HepG2 (cell line): Measurements from ENCODE around the gene SEC31A. TPM values are rescaled to one million over a fixed set of nuclear protein-coding genes. Genes with fewer than 3 reads are reported as not detected.

Experiments used
- ARID2 ChIP-seq: sonication (generic); formaldehyde crosslinking; IDR thresholded peaks from 2 replicates; pipeline ENCODE4 v1.8.1; 2022; ENCODE audit warnings: mild to moderate bottlenecking, missing genetic modification reagents, borderline replicate concordance
- CAMTA2 ChIP-seq: sonication (generic); formaldehyde crosslinking; IDR thresholded peaks from 2 replicates; pipeline ENCODE4 v1.4.0; 2020; ENCODE audit warnings: mild to moderate bottlenecking, missing genetic modification reagents, borderline replicate concordance
- FOSL2 ChIP-seq: sonication (generic); formaldehyde crosslinking; IDR thresholded peaks from 2 replicates; pipeline ENCODE4 v1.4.0; 2020; ENCODE audit warnings: missing genetic modification reagents
- KDM4B ChIP-seq: sonication (generic); formaldehyde crosslinking; IDR thresholded peaks from 2 replicates; pipeline ENCODE4 v1.4.0; 2020; ENCODE audit warnings: missing genetic modification reagents
- NFKB2 ChIP-seq: sonication (generic); formaldehyde crosslinking; IDR thresholded peaks from 2 replicates; pipeline ENCODE4 v1.4.0; 2020; ENCODE audit warnings: missing genetic modification reagents, borderline replicate concordance
- RFX3 ChIP-seq: IDR thresholded peaks from 2 replicates; pipeline ENCODE4 v1.6.1; 2016; ENCODE audit warnings: missing biosample characterization, missing genetic modification reagents
- THYN1 ChIP-seq: sonication (generic); formaldehyde crosslinking; IDR thresholded peaks from 2 replicates; pipeline ENCODE4 v1.8.1; 2023; ENCODE audit warnings: low read depth, mild to moderate bottlenecking, moderate library complexity, missing genetic modification reagents, borderline replicate concordance
- ZMYM2 ChIP-seq: sonication (generic); formaldehyde crosslinking; IDR thresholded peaks from 2 replicates; pipeline ENCODE4 v1.8.0; 2022; ENCODE audit warnings: mild to moderate bottlenecking, missing genetic modification reagents
- ZNF24 ChIP-seq: fragments of 450-650 bp; IDR thresholded peaks from 2 replicates; pipeline ENCODE4 v1.6.1; 2017; ENCODE audit warnings: antibody characterized with exemption, mild to moderate bottlenecking
- ZNF484 ChIP-seq: sonication (generic); formaldehyde crosslinking; IDR thresholded peaks from 2 replicates; pipeline ENCODE4 v1.5.1; 2020; ENCODE audit warnings: mild to moderate bottlenecking, low read depth, missing genetic modification reagents, borderline replicate concordance
- ZNF614 ChIP-seq: IDR thresholded peaks from 2 replicates; pipeline ENCODE4 v1.6.1; 2018; ENCODE audit warnings: missing biosample characterization, missing genetic modification reagents, inconsistent platforms, borderline replicate concordance
- ZNF678 ChIP-seq: sonication (generic); formaldehyde crosslinking; IDR thresholded peaks from 2 replicates; pipeline ENCODE4 v1.4.0; 2020; ENCODE audit warnings: mild to moderate bottlenecking, missing genetic modification reagents
- ZNF773 ChIP-seq: sonication (generic); formaldehyde crosslinking; IDR thresholded peaks from 2 replicates; pipeline ENCODE4 v1.4.0; 2020; ENCODE audit warnings: missing genetic modification reagents, borderline replicate concordance
- polyA plus RNA-seq, 8 experiments: library from polyadenylated mRNA; depleted of rRNA in 3 of 8; stranded (reverse) in 7 of 8; unstranded in 1 of 8; fragments of >200 nt; fragmentation: Illumina TruSeq in 4 of 8; extraction: Trizol in 4 of 8; gene quantifications; 2 replicates each; pipeline versions ENCODE4 v1.2.1 to v1.2.3, GENCODE V29; 2011 to 2016; ENCODE audit warnings: low read depth in 4 of 8, missing spikeins in 1 of 8, mixed read lengths in 1 of 8; ENCODE audit not compliant: insufficient read depth in 1 of 8
- total RNA-seq, 5 experiments: library from RNA; depleted of rRNA; stranded (reverse); fragments of >200 nt; fragmentation: Illumina TruSeq; extraction: Trizol; gene quantifications; 2 replicates each; pipeline ENCODE4 v1.2.3, GENCODE V29; 2016; ENCODE audit warnings: low read depth in 1 of 5
- TF ChIP-seq, protein P1 (sequence below): sonication (generic); formaldehyde crosslinking; IDR thresholded peaks from 2 replicates; pipeline ENCODE4 v1.4.0; 2020; ENCODE audit warnings: missing genetic modification reagents; ENCODE audit errors: not compliant biosample characterization
- TF ChIP-seq, protein P2 (sequence below): IDR thresholded peaks from 2 replicates; pipeline ENCODE4 v1.6.1; 2016
- TF ChIP-seq, protein P3 (sequence below): sonication (generic); formaldehyde crosslinking; IDR thresholded peaks from 2 replicates; pipeline ENCODE4 v1.5.0; 2020; ENCODE audit warnings: mild to moderate bottlenecking, missing genetic modification reagents, moderate library complexity
- TF ChIP-seq, protein P4 (sequence below): sonication (generic); formaldehyde crosslinking; IDR thresholded peaks from 2 replicates; pipeline ENCODE4 v1.8.0; 2022; ENCODE audit warnings: missing genetic modification reagents, low read depth, mild to moderate bottlenecking, borderline replicate concordance
- TF ChIP-seq, protein P5 (sequence below): sonication (generic); formaldehyde crosslinking; IDR thresholded peaks from 2 replicates; pipeline ENCODE4 v1.5.0; 2020; ENCODE audit warnings: mild to moderate bottlenecking, missing genetic modification reagents
- TF ChIP-seq, protein P6 (sequence below): sonication (generic); formaldehyde crosslinking; IDR thresholded peaks from 2 replicates; pipeline ENCODE4 v1.4.0; 2020; ENCODE audit warnings: low read depth, mild to moderate bottlenecking, missing genetic modification reagents

SEC31A gene
- total and polyA plus RNA-seq, 2 of the 13 experiments (the other 11 are each of a cell fraction or from before 2014, with no cell fraction given) = 231 to 435 TPM

DNA sequence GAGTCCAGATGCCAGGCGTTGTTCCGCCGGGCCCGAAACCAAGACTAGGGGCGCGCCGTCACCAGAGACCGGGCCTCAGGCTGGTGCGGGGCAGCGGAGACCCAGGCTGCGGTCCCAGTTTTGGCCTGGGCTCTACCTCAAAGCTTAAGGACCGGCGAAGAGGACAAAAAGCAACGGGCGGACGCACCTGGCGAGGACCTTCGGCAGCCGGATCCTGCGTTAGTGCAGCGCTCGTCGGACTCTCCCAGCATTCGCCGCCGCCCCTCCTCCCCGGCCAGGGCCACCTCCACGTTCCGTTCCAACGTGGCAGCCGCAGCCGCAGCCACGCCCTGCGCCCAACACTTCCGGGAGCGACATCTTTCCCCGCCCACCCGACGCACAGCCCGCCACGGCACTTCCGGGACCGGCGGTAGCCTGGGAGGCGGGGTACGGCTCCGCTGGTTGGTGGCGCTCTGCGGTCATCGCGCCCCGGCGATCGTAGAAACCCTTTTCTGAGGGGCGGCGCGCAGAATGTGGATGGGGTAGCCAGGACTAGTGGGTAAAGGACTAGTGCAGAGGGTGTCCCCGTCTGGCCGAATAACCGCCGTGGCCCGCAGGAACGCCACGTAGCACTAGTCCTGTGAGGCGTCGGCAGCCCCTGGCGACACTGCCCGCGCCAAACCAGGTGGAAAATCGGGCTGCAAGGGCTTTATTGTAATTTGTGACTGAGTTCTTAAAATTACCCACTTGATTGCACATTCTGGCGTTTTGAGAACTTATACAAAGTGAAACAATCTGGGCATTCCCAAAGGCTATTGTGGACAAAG is at the start of gene SEC31A (continued):
- TF ChIP-seq, protein P1, sequence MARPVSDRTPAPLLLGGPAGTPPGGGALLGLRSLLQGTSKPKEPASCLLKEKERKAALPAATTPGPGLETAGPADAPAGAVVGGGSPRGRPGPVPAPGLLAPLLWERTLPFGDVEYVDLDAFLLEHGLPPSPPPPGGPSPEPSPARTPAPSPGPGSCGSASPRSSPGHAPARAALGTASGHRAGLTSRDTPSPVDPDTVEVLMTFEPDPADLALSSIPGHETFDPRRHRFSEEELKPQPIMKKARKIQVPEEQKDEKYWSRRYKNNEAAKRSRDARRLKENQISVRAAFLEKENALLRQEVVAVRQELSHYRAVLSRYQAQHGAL = peak; percentile 90
- TF ChIP-seq ARID2 = peak; percentile 95
- no peak for TF ChIP-seq ZNF773 (CRISPR knock-in tag)
- no peak for TF ChIP-seq RFX3 (CRISPR knock-in tag)
- TF ChIP-seq, protein P2, sequence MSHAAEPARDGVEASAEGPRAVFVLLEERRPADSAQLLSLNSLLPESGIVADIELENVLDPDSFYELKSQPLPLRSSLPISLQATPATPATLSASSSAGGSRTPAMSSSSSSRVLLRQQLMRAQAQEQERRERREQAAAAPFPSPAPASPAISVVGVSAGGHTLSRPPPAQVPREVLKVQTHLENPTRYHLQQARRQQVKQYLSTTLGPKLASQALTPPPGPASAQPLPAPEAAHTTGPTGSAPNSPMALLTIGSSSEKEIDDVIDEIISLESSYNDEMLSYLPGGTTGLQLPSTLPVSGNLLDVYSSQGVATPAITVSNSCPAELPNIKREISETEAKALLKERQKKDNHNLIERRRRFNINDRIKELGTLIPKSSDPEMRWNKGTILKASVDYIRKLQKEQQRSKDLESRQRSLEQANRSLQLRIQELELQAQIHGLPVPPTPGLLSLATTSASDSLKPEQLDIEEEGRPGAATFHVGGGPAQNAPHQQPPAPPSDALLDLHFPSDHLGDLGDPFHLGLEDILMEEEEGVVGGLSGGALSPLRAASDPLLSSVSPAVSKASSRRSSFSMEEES = peak; percentile 75
- TF ChIP-seq ZNF24 = no peak
- TF ChIP-seq NFKB2 (CRISPR knock-in tag) = peak; percentile 81; the same call in 1 of the 2 replicates
- TF ChIP-seq ZNF678 = no peak
- TF ChIP-seq FOSL2 = no peak; the same call in 1 of the 2 replicates
- TF ChIP-seq ZNF484 = no peak
- TF ChIP-seq, protein P3, sequence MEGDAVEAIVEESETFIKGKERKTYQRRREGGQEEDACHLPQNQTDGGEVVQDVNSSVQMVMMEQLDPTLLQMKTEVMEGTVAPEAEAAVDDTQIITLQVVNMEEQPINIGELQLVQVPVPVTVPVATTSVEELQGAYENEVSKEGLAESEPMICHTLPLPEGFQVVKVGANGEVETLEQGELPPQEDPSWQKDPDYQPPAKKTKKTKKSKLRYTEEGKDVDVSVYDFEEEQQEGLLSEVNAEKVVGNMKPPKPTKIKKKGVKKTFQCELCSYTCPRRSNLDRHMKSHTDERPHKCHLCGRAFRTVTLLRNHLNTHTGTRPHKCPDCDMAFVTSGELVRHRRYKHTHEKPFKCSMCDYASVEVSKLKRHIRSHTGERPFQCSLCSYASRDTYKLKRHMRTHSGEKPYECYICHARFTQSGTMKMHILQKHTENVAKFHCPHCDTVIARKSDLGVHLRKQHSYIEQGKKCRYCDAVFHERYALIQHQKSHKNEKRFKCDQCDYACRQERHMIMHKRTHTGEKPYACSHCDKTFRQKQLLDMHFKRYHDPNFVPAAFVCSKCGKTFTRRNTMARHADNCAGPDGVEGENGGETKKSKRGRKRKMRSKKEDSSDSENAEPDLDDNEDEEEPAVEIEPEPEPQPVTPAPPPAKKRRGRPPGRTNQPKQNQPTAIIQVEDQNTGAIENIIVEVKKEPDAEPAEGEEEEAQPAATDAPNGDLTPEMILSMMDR (CRISPR knock-in tag) = peak; percentile 71
- TF ChIP-seq, protein P4, sequence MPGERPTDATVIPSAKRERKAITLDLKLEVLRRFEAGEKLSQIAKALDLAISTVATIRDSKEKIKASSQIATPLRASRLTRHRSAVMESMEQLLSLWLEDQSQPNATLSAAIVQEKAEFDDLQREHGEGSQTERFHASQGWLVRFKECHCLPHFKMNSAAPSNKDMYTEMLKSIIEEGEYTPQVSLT (CRISPR knock-in tag) = 0 out of 2 replicates have a peak, but pooled peaks have one; percentile 22
- TF ChIP-seq, protein P5, sequence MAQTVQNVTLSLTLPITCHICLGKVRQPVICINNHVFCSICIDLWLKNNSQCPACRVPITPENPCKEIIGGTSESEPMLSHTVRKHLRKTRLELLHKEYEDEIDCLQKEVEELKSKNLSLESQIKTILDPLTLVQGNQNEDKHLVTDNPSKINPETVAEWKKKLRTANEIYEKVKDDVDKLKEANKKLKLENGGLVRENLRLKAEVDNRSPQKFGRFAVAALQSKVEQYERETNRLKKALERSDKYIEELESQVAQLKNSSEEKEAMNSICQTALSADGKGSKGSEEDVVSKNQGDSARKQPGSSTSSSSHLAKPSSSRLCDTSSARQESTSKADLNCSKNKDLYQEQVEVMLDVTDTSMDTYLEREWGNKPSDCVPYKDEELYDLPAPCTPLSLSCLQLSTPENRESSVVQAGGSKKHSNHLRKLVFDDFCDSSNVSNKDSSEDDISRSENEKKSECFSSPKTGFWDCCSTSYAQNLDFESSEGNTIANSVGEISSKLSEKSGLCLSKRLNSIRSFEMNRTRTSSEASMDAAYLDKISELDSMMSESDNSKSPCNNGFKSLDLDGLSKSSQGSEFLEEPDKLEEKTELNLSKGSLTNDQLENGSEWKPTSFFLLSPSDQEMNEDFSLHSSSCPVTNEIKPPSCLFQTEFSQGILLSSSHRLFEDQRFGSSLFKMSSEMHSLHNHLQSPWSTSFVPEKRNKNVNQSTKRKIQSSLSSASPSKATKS = peak; percentile 86; the same call in 1 of the 2 replicates
- TF ChIP-seq KDM4B (CRISPR knock-in tag) = peak; percentile 74
- peak; percentile 91 for TF ChIP-seq ZNF614 (CRISPR knock-in tag)
- TF ChIP-seq, protein P6, sequence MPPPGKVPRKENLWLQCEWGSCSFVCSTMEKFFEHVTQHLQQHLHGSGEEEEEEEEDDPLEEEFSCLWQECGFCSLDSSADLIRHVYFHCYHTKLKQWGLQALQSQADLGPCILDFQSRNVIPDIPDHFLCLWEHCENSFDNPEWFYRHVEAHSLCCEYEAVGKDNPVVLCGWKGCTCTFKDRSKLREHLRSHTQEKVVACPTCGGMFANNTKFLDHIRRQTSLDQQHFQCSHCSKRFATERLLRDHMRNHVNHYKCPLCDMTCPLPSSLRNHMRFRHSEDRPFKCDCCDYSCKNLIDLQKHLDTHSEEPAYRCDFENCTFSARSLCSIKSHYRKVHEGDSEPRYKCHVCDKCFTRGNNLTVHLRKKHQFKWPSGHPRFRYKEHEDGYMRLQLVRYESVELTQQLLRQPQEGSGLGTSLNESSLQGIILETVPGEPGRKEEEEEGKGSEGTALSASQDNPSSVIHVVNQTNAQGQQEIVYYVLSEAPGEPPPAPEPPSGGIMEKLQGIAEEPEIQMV (CRISPR knock-in tag) = peak; percentile 30; the same call in 1 of the 2 replicates
- 0 out of 2 replicates have a peak, but pooled peaks have one; percentile 80 for TF ChIP-seq THYN1
- TF ChIP-seq CAMTA2 (CRISPR knock-in tag) = peak; percentile 85; the same call in 1 of the 2 replicates
- TF ChIP-seq ZMYM2 = peak; percentile 72
